Heart left ventricle (tissue), 16 donors: ENCODE measurements around the gene XPR1. TPM values are rescaled to one million over a fixed set of nuclear protein-coding genes. Genes with fewer than 3 reads are reported as not detected.
A peak's percentile ranks its signal among the peaks of the same experiment; 100 is the strongest.

ENCODE experiments used
- ATAC-seq, 4 donors: fragments of 200-7000 bp; cut with Tn5 transposase; one replicate each; pipeline ENCODE4 v1.9.1; 2020 to 2022; ENCODE audit warnings: moderate library complexity in 4 of 4, mild to moderate bottlenecking in 3 of 4, moderate number of reproducible peaks in 1 of 4
- DNase-seq, 5 donors: peaks; one replicate each; pipeline ENCODE4 v3.0.0-alpha.2; 2020
- H3K27ac ChIP-seq, 12 donors: fragments of 200-600 bp; sonication (generic) in 4 of 12; one replicate each; pipeline versions ENCODE4 v1.5.0 to v1.8.0; 2016 to 2022; ENCODE audit warnings: mild to moderate bottlenecking in 2 of 12
- H3K27me3 ChIP-seq, 9 donors: fragments of 200-600 bp; sonication (generic) in 2 of 9; one replicate each; pipeline versions ENCODE4 v1.5.1 to v1.8.0; 2016 to 2022; ENCODE audit warnings: mild to moderate bottlenecking in 3 of 9
- H3K36me3 ChIP-seq, 9 donors: fragments of 200-600 bp; sonication (generic) in 2 of 9; one replicate each; pipeline versions ENCODE4 v1.5.0 to v1.8.0; 2018 to 2022; ENCODE audit warnings: mild to moderate bottlenecking in 2 of 9
- H3K4me1 ChIP-seq, 12 donors: fragments of 200-600 bp; sonication (generic) in 4 of 12; one replicate each; pipeline versions ENCODE4 v1.5.0 to v1.8.0; 2016 to 2022; ENCODE audit warnings: mild to moderate bottlenecking in 3 of 12
- H3K4me3 ChIP-seq, 12 donors: fragments of 200-600 bp; sonication (generic) in 4 of 12; one replicate each; pipeline versions ENCODE4 v1.5.0 to v1.8.0; 2017 to 2022; ENCODE audit warnings: mild to moderate bottlenecking in 9 of 12, moderate library complexity in 4 of 12
- H3K9me3 ChIP-seq, 12 donors: fragments of 200-600 bp; sonication (generic) in 4 of 12; one replicate each; pipeline versions ENCODE4 v1.5.0 to v1.8.0; 2016 to 2022; ENCODE audit warnings: mild to moderate bottlenecking in 1 of 12
- POLR2A ChIP-seq, 2 donors: fragments of 450-650 bp; IDR thresholded peaks; one replicate each; pipeline ENCODE4 v1.6.1; 2017; ENCODE audit warnings: antibody characterized with exemption in 2 of 2, mild to moderate bottlenecking in 2 of 2, moderate library complexity in 2 of 2
- WGBS, 4 donors: extraction: QIAGEN DNeasy Blood & Tissue Kit in 2 of 4; methylation state at CpG; one replicate each; pipeline versions ENCODE4 v1.1.5 to v1.1.7; 2013 to 2018; 5-methylcytosine and 5-hydroxymethylcytosine counted together
- intact Hi-C, 10 donors: fragments of 100-400 bp; cut with DNase I; formaldehyde crosslinking; loops; one replicate each; pipeline versions ENCODE4 v1.11.1 to v1.14.2; 2022
- polyA plus RNA-seq, 2 donors: library from polyadenylated mRNA; stranded (reverse); fragments of 200-250 nt; gene quantifications; one replicate each; pipeline ENCODE4 v1.2.3, GENCODE V29; 2013
- total RNA-seq, 9 donors: library from RNA; depleted of rRNA in 2 of 9; stranded (reverse); fragments of >200 nt in 2 of 9; fragmentation: NEBNext Ultra II Directional in 3 of 9; extraction: Animal tissue kit (Norgen Biotek cat#: 25700) in 3 of 9; gene quantifications; one replicate each; pipeline versions ENCODE4 v1.1.0 to v1.2.4, GENCODE V29; 2016 to 2023
- TF ChIP-seq, protein P1 (sequence below), 12 donors: fragments of 200-600 bp; sonication (generic) in 4 of 12; IDR thresholded peaks; one replicate each; pipeline versions ENCODE4 v1.5.0 to v1.8.0; 2018 to 2022; ENCODE audit warnings: antibody characterized with exemption in 12 of 12, mild to moderate bottlenecking in 5 of 12
- donor health status: ischemic (EF 13 %, LVEDD 7.1; RV severe dilation, severe dysfunction).
- donor health status: healthy with polysubstance abuse.
- donor health status: DM: no; HTN: yes; CAD: no.
- donor health status: DM: no; HTN: no; CAD: no.
- donor health status: ischemic (EF 25% LVEDD 6.9; RV normal size, moderate dysfunction).
- donor health status: ischemic (EF 25% LVEDD 5.7; RV mildly dilated, moderate dysfunction).
- donor health status: healthy.
- donor health status: DM: yes; HTN: yes; CAD: no.
- donor health status: ischemic (EF 35%, LVEDD 5.7; RV mildly dilated, moderate dysfunction).
- donor health status: nonischemic (EF 11% LVEDD 7.7; RV severe dilation, severe dysfunction).
- donor health status: DM: yes; HTN: yes; CAD: no.
- donor health status: PGD.
- donor health status: ischemic (EF 29% LVEDD 5.4; RV normal size, mild dysfunction).
- donor health status: nonischemic (EF 23%, LVEDD 6.1; RV moderate dilation, normal function).

Gene XPR1
- total and polyA plus RNA-seq, 11 donors: 18.6 to 163 (median 59.8) TPM

DNA sequence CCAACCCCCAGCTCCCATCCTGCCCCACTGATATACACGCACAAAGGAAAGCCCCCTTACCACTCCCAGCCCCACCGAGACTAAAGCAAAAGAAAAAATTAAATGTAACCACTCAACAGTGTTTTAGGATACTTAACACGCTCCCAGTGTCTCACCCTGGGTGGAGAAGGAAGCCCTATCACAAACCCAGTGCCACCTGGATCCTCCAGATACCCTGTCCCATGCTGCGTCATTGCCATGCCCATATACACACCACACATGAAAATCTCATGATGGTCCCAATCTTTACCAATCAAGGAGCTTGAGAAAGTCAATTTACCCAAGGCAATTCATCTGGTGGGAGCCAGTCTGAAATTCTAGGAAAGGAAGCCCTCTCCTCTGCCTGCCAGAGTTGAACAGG lies 292.1 kb downstream of the XPR1 start:
- Histone ChIP-seq H3K4me3 (no peak overlapping the region), H3K36me3 (peaks cover 0 to 4% (median 0%) of the 10 kb centered on the region in 9 donors), H3K27ac (no peak overlapping the region), H3K4me1 (peaks cover 11 to 40% (median 33%) of the 10 kb centered on the region in 12 donors), H3K27me3 (no peaks in the 10 kb centered on the region), H3K9me3 (no peaks in the 10 kb centered on the region)
- ATAC-seq: no peak
- no peak for DNase-seq
- intact Hi-C loops: loop anchor here in 1 of 10 donors (10.0 kb wide), 1 partner anchor 101 kb away; the partner anchor contains the start of gene STX6
- TF ChIP-seq POLR2A (IDR thresholded peaks at IDR 0.05): no peak
- TF ChIP-seq, protein P1, sequence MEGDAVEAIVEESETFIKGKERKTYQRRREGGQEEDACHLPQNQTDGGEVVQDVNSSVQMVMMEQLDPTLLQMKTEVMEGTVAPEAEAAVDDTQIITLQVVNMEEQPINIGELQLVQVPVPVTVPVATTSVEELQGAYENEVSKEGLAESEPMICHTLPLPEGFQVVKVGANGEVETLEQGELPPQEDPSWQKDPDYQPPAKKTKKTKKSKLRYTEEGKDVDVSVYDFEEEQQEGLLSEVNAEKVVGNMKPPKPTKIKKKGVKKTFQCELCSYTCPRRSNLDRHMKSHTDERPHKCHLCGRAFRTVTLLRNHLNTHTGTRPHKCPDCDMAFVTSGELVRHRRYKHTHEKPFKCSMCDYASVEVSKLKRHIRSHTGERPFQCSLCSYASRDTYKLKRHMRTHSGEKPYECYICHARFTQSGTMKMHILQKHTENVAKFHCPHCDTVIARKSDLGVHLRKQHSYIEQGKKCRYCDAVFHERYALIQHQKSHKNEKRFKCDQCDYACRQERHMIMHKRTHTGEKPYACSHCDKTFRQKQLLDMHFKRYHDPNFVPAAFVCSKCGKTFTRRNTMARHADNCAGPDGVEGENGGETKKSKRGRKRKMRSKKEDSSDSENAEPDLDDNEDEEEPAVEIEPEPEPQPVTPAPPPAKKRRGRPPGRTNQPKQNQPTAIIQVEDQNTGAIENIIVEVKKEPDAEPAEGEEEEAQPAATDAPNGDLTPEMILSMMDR (IDR thresholded peaks at IDR 0.05): no peak
- 79 to 86% (median 83%) methylated on average over 4 of the region's 4 CpGs for WGBS, 4 donors

DNA sequence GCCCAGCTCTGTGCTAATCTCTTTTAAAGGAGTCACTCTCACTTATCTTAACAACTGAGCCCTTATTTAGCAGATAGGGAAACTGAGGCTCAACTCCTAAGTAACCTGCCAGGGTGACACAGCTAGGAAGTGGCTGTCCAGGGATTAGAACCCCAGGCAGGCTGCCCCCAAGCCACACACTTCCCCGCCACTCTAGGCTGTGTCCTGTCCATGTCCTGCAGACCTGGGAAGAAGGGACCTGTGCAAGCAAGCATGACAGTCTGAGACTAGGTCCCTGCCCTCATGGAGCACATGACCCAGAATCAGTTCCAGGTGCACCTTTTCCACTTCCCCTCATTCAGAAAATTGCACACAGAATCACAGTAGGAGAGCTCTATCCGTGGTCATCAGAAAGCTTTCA lies 293.1 kb downstream of the XPR1 start:
- no peak for TF ChIP-seq POLR2A (IDR thresholded peaks at IDR 0.05)
- TF ChIP-seq, protein P1 (IDR thresholded peaks at IDR 0.05): no peak
- DNase-seq (peak in 1 of 5 donors; percentile 15), ATAC-seq (no peak)
- 73 to 96% (median 84%) methylated on average over 1 to 2 of the region's 2 CpGs for WGBS, 4 donors
- H3K4me1 ChIP-seq: peaks cover 11 to 48% (median 33%) of the 10 kb centered on the region in 12 donors
- intact Hi-C loops: loop anchor here in 2 of 10 donors (5.0 to 10.0 kb wide), 2 partner anchors 97 to 100 kb away; partner anchors contain the start of gene STX6 (in 2 of the 2)
- H3K36me3 ChIP-seq: peaks cover 0 to 9% (median 3%) of the 10 kb centered on the region in 9 donors
- H3K9me3 ChIP-seq: no peaks in the 10 kb centered on the region
- no peaks in the 10 kb centered on the region for H3K27me3 ChIP-seq
- no peak overlapping the region for H3K4me3 ChIP-seq
- H3K27ac ChIP-seq: no peak overlapping the region

DNA sequence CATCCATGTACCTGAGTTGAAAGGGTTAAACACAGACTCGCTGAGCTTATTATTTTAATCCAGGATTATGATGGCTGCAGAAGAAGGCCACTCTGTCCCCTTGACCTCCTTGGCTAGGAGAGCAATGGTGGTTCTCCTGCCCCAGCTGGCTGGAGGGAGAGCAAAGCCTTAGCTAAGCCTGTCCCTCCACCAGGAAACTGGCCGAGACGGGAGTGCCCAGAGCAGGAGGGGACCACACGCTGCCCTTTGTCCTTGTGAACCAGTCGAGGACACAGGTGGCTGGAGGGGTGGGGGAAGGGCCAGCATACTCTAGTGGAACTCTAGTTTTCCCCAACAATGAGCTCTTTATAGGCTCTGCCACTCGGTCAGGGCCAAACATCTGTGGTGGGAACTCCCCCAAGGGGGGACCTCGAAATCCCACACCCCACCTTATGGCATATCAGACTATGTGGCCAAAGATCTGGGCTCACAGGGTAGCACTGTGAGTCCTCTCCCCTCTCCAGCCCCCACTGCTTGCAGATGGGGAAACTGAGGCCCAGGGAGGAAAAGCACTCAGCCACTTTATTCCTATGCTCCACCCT lies 293.7 kb downstream of the XPR1 start:
- DNase-seq: peak in 1 of 5 donors; percentile 36
- TF ChIP-seq, protein P1 (IDR thresholded peaks at IDR 0.05): no peak
- TF ChIP-seq POLR2A (IDR thresholded peaks at IDR 0.05): no peak

DNA sequence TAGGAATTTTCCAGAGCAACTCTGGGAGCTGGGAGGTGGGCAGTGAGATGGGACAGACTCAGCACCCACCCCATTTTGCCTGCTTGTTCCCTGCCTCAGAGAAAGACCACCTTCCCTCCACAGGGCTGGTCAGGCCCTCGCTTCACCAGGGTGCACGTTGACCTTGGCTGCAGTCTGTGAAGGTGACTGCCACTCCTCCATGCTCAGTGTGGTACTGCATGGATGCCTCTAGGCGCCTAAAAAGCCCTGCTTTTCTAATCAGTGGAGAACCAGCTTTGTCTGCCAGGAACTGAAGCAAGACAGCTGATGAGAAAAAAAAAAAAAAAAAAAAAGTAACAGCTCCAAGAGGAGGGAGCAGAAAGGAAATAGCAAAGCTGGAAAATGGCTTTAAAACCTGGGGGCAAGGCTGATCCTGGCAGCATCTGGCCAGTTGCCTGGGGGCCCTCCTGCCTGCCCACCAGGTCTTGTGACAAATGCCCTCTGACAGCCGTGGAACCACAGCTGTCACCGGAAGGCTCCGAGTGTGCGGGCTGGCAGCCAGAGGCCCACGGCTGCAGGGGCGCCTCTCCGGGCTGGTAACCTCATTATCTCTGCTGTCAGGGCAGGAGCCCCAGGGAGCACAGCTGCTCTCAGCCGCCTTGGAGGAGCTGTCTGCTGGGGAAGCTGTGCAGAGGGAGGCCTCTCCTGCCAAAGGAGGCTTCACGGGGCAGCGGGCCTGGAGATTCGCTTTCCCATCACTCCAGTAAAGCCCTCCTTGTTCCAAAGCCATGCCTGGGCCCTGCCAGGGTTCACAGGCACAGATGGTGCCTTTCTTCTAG lies 294.6 kb downstream of the XPR1 start:
- Histone ChIP-seq H3K27me3 (no peaks in the 10 kb centered on the region), H3K4me3 (peak overlapping the region in 4 of 12 donors; percentile 3 to 31 (median 6)), H3K27ac (peak overlapping the region; percentile 7 to 90 (median 82)), H3K9me3 (no peaks in the 10 kb centered on the region), H3K36me3 (peaks cover 0 to 16% (median 5%) of the 10 kb centered on the region in 9 donors), H3K4me1 (peaks cover 11 to 48% (median 33%) of the 10 kb centered on the region in 12 donors)
- ATAC-seq (peak; percentile 48 to 75 (median 66)), DNase-seq (peak; percentile 71 to 88 (median 76))
- WGBS, 4 donors: 4 to 6% (median 6%) methylated on average over 11 to 14 of the region's 14 CpGs
- TF ChIP-seq, protein P1 (IDR thresholded peaks at IDR 0.05): no peak
- TF ChIP-seq POLR2A (IDR thresholded peaks at IDR 0.05): no peak
- intact Hi-C loops: loop anchor here in 3 of 10 donors (1.0 to 10.0 kb wide), 3 partner anchors 13 to 98 kb away; partner anchors contain the start of gene STX6 (in 2 of the 3)

More for the DNA sequence above, 293.7 kb downstream of the XPR1 start:
- Histone ChIP-seq H3K9me3 (no peaks in the 10 kb centered on the region), H3K4me1 (peaks cover 11 to 48% (median 33%) of the 10 kb centered on the region in 12 donors), H3K4me3 (no peak overlapping the region), H3K27ac (peak overlapping the region in 10 of 12 donors; percentile 70 to 90 (median 82)), H3K36me3 (peaks cover 0 to 10% (median 3%) of the 10 kb centered on the region in 9 donors), H3K27me3 (no peaks in the 10 kb centered on the region)
- no peak for ATAC-seq
- intact Hi-C loops: loop anchor here in 3 of 10 donors (1.0 to 10.0 kb wide), 3 partner anchors 12 to 99 kb away; partner anchors contain the start of gene STX6 (in 2 of the 3)
- WGBS, 4 donors: 33 to 47% (median 37%) methylated on average over 7 of the region's 7 CpGs
